Effector memory CD8-positive, alpha-beta T cell (primary cell): ENCODE measurements around the gene TSPYL1.

Experiments used
- ATAC-seq: fragments of 150-1000 bp; cut with Tn5 transposase; replicated peaks from 2 replicates; pipeline ENCODE4 v1.10.0; 2021; ENCODE audit warnings: mild to moderate bottlenecking, moderate library complexity
- DNase-seq, 3 experiments: peaks; one replicate each; pipeline ENCODE4 v3.0.0; 2021
- H3K27ac Mint-ChIP-seq, 2 donors: one replicate each; pipeline ENCODE4 v1.8.0; 2022; ENCODE audit warnings: mild to moderate bottlenecking in 2 of 2, mixed read lengths in 2 of 2, moderate library complexity in 2 of 2
- H3K27me3 Mint-ChIP-seq, 2 donors: one replicate each; pipeline ENCODE4 v1.8.0; 2022; ENCODE audit warnings: mixed read lengths in 2 of 2
- H3K36me3 Mint-ChIP-seq: one replicate; pipeline ENCODE4 v1.8.0; 2022; ENCODE audit warnings: mild to moderate bottlenecking, moderate library complexity, mixed read lengths; ENCODE audit not compliant: insufficient read depth
- H3K4me1 Mint-ChIP-seq, 2 donors: one replicate each; pipeline ENCODE4 v1.8.0; 2022; ENCODE audit warnings: low read depth in 2 of 2, mixed read lengths in 2 of 2
- H3K4me3 Mint-ChIP-seq, 2 donors: one replicate each; pipeline ENCODE4 v1.8.0; 2022; ENCODE audit warnings: mild to moderate bottlenecking in 2 of 2, mixed read lengths in 2 of 2, moderate library complexity in 2 of 2
- H3K9me3 Mint-ChIP-seq, 2 donors: one replicate each; pipeline ENCODE4 v1.8.0; 2022; ENCODE audit warnings: mixed read lengths in 2 of 2

The TSPYL1 gene

DNA sequence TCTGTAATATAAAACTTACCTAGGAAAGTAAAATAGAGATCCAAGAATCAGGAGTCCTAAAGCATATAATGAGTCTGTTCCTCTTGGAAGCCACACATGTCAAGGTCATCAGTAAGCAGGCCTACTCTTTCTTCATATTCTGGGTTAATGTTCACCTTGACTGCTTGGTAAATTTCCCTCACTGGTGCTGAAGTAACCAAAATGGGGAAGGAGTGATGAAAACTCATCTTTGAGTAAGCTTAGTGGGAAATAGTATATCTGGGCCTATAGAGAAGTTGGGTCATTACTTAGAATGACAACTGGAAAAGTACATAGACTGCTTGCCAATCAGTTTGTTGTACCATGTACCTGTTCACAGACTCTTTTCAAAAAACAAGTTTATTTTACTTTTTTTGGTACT is 32.4 kb downstream of the TSPYL1 start:
- Mint-ChIP-seq H3K27me3 (no peaks in the 10 kb centered on the region), H3K36me3 (peaks cover 5% of the 10 kb centered on the region), H3K4me3 (no peak overlapping the region), H3K27ac (no peak overlapping the region), H3K9me3 (no peaks in the 10 kb centered on the region), H3K4me1 (peaks cover 9 to 27% of the 10 kb centered on the region in 2 donors)
- DNase-seq (no peak), ATAC-seq (no peak)

DNA sequence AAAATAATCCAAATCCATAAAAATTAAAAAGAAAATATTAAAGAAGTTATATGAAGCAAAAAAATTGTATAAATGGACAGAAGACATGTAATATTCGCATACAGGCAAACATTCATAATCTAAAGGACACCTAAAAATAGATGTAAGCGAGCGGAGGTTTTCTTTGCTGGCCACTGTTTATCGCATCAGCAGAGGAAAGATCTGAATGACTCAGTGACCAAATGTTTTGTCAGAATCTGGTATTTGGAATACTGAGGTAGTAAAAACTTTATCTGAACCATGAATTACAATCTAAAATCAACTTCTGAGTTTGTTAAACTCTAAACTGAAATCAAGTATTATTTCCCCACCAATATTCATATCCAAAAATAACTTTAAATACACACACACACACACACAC is 33.6 kb downstream of the TSPYL1 start:
- Mint-ChIP-seq H3K4me1 (peaks cover 9 to 18% of the 10 kb centered on the region in 2 donors), H3K4me3 (no peak overlapping the region), H3K9me3 (no peaks in the 10 kb centered on the region), H3K27ac (no peak overlapping the region), H3K27me3 (no peaks in the 10 kb centered on the region), H3K36me3 (peaks cover 7% of the 10 kb centered on the region)
- no peak for ATAC-seq
- no peak for DNase-seq

DNA sequence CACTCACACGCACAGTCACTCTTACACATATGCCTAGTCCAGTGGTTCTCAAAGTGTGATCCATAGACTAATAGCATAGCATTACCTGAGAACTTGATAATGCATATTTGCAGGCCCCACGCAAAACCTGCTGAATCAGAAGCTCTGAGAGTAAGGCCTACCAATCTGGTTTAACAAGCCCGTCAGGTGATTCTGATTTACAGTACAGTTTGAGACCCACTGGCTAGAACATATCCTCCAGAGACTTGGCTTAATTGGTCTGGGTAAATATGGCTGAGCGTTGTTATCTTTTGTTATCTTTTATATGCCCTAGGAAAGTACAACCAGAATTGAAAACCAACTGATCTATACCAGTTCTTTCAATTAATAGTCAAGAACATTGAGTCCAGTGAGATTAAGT is 35.4 kb downstream of the TSPYL1 start:
- DNase-seq: no peak
- Mint-ChIP-seq H3K4me1 (peaks cover 6 to 9% of the 10 kb centered on the region in 2 donors), H3K4me3 (no peak overlapping the region), H3K27me3 (no peaks in the 10 kb centered on the region), H3K36me3 (peaks cover 7% of the 10 kb centered on the region), H3K9me3 (no peaks in the 10 kb centered on the region), H3K27ac (no peak overlapping the region)
- ATAC-seq: no peak

DNA sequence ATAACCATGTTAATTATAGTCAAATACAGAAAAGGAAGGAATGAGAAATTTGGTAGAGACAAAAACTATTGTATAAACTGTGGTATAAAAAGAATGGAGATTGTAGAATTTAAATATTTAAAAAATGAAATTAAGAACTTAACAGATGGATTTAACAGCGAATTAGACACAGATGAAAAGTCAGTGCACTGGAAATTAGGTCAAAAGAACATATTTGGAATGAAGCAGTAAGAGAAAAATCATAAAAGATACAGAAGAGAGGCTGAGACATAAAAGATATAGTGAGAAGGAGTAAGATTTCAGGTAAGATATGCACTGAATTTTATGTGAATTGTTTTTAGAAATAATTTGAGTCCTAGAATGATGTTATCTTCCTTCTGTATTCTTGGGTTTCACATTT is 39.9 kb downstream of the TSPYL1 start:
- ATAC-seq (no peak), DNase-seq (no peak)
- H3K4me3 Mint-ChIP-seq: no peak overlapping the region

DNA sequence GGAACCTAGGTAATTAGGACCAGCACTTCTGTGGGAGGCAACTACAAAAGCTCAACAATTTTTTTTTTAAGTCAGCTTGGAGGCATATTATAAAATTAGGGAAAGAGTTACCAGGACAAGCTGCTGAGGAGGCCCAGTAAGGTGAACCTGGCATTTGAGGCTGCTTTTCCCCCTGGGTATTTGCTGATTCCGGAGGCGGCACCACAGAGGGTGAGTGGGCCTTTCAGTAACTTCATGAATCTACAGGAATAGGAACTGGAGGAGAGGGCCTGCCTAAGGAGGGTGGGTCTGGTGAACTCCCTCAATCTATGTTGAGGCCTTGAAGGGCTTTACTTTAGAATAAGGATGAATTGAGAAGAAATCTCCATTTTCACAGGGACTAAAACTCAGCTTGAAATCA is 40.5 kb downstream of the TSPYL1 start:
- no peaks in the 10 kb centered on the region for H3K9me3 Mint-ChIP-seq
- no peak overlapping the region for H3K4me3 Mint-ChIP-seq
- ATAC-seq (no peak), DNase-seq (no peak)
- H3K27me3 Mint-ChIP-seq: no peaks in the 10 kb centered on the region
- peaks cover 25% of the 10 kb centered on the region for H3K36me3 Mint-ChIP-seq
- no peaks in the 10 kb centered on the region for H3K4me1 Mint-ChIP-seq
- H3K27ac Mint-ChIP-seq: peak overlapping the region; percentile 8 to 67

More for the DNA sequence above, 39.9 kb downstream of the TSPYL1 start:
- H3K4me1 Mint-ChIP-seq: no peaks in the 10 kb centered on the region
- H3K9me3 Mint-ChIP-seq: no peaks in the 10 kb centered on the region
- peaks cover 25% of the 10 kb centered on the region for H3K36me3 Mint-ChIP-seq
- no peaks in the 10 kb centered on the region for H3K27me3 Mint-ChIP-seq
- H3K27ac Mint-ChIP-seq: no peak overlapping the region

DNA sequence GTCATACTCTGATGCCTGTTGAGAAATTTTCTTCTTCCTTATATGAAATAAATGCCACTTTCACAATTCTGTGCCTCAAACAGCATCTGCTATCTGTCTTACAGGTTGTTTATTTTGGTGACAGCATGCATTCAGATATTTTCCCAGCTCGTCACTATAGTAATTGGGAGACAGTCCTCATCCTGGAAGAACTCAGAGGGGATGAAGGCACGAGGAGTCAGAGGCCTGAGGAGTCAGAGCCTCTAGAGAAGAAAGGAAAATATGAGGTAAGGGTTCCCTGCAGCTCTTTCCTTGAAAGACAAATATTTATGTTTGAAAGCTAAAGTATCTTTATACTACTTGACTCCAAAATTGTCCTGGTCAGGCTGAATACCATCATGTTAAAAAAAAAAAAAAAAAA is 41.6 kb downstream of the TSPYL1 start:
- Mint-ChIP-seq H3K4me3 (no peak overlapping the region), H3K36me3 (peaks cover 25% of the 10 kb centered on the region), H3K9me3 (no peaks in the 10 kb centered on the region), H3K27me3 (no peaks in the 10 kb centered on the region), H3K4me1 (no peaks in the 10 kb centered on the region), H3K27ac (no peak overlapping the region)
- ATAC-seq (no peak), DNase-seq (no peak)

DNA sequence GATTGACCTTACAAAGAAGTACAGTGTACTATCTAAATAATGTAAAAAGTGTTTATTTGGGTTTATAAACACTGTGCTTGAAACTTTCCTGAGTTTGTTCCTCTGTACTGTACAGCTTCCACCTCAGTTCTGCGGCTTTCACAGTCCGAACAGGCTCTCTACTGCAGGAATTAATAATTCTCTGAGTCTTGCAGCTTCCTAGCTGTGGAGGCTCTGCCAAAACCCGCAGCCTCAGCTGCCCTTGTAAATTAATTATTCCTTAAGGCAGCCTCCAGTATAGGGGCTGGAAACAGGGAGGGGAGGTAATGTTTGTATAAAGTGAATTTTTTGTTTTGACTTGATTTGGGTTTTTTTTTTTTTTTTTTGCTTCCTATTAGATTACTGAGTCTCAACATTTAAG is 45.0 kb downstream of the TSPYL1 start:
- Mint-ChIP-seq H3K4me3 (no peak overlapping the region), H3K27me3 (no peaks in the 10 kb centered on the region), H3K36me3 (peaks cover 24% of the 10 kb centered on the region), H3K4me1 (no peaks in the 10 kb centered on the region), H3K9me3 (no peaks in the 10 kb centered on the region), H3K27ac (no peak overlapping the region)
- ATAC-seq (no peak), DNase-seq (no peak)

GRCh38 chr6:116229287-116229913 is 50.3 kb downstream of the TSPYL1 start:
- DNase-seq (no peak), ATAC-seq (no peak)
- no peaks in the 10 kb centered on the region for H3K9me3 Mint-ChIP-seq
- H3K27me3 Mint-ChIP-seq: no peaks in the 10 kb centered on the region
- H3K4me1 Mint-ChIP-seq: peaks cover 0 to 3% of the 10 kb centered on the region in 2 donors
- H3K4me3 Mint-ChIP-seq: no peak overlapping the region
- H3K27ac Mint-ChIP-seq: no peak overlapping the region
- peaks cover 2% of the 10 kb centered on the region for H3K36me3 Mint-ChIP-seq
